GM21723 (cell line): ENCODE results near the gene CYP4F8.

Experiments used
- ATAC-seq: cut with Tn5 transposase; IDR thresholded peaks from one replicate; pipeline ENCODE4 v1.9.1; 2021; ENCODE audit warnings: mild to moderate bottlenecking, moderate library complexity; ENCODE audit not compliant: unreplicated experiment

CYP4F8 gene

GRCh38 chr19:15616183-15616582 lies 1.2 kb downstream of the CYP4F8 start:
- ATAC-seq = no peak

GRCh38 chr19:15616627-15617270 lies 1.7 kb downstream of the CYP4F8 start:
- no peak for ATAC-seq

GRCh38 chr19:15618321-15618720 lies 3.3 kb downstream of the CYP4F8 start:
- no peak for ATAC-seq

- ATAC-seq = no peak
These were observed 6.8 kb downstream of the CYP4F8 start for GRCh38 chr19:15621801-15622200.

GRCh38 chr19:15622991-15623390 lies 8.0 kb downstream of the CYP4F8 start:
- ATAC-seq = no peak

- ATAC-seq = no peak
These were observed 8.8 kb downstream of the CYP4F8 start for GRCh38 chr19:15623711-15624318.

GRCh38 chr19:15628236-15629002 lies 13.4 kb downstream of the CYP4F8 start:
- no peak for ATAC-seq

GRCh38 chr19:15629003-15629880 lies 14.2 kb downstream of the CYP4F8 start:
- ATAC-seq = no peak

GRCh38 chr19:15631817-15632216 lies 16.8 kb downstream of the CYP4F8 start:
- ATAC-seq = no peak

GRCh38 chr19:15633082-15633835 lies 18.2 kb downstream of the CYP4F8 start:
- ATAC-seq = no peak

- no peak for ATAC-seq
These were observed 19.1 kb downstream of the CYP4F8 start for GRCh38 chr19:15634105-15634504.

- ATAC-seq = no peak
These were observed 20.2 kb downstream of the CYP4F8 start for GRCh38 chr19:15635016-15635805.

- no peak for ATAC-seq
These were observed 21.0 kb downstream of the CYP4F8 start for GRCh38 chr19:15636026-15636425.

- no peak for ATAC-seq
These were observed 24.6 kb downstream of the CYP4F8 start for GRCh38 chr19:15639596-15639995.

- ATAC-seq = no peak
These were observed 25.4 kb downstream of the CYP4F8 start, which contains the start of gene CYP4F3 for GRCh38 chr19:15640294-15640903. CYP4F3 (plus strand) TSS chr19:15640897; CDS start chr19:15641416, 519 bp downstream.

GRCh38 chr19:15640904-15641597 lies 26.0 kb downstream of the CYP4F8 start:
- no peak for ATAC-seq

GRCh38 chr19:15641901-15642491 lies 27.0 kb downstream of the CYP4F8 start:
- ATAC-seq = no peak

GRCh38 chr19:15642807-15643206 lies 27.8 kb downstream of the CYP4F8 start:
- ATAC-seq = no peak
